Peyer's patch (tissue), 4 donors: ENCODE data around the gene ASB2. TPM values are rescaled to one million over a fixed set of nuclear protein-coding genes. Genes with fewer than 3 reads are reported as not detected.

Experiments used
- DNase-seq, 3 donors: peaks; one replicate each; pipeline ENCODE4 v3.0.0-alpha.2; 2017 to 2019
- H3K27ac ChIP-seq, 4 donors: fragments of 200-600 bp; sonication (generic); one replicate each; pipeline ENCODE4 v1.5.1; 2016 to 2019
- H3K27me3 ChIP-seq, 2 donors: fragments of 200-600 bp; sonication (generic); one replicate each; pipeline ENCODE4 v1.5.1; 2019
- H3K36me3 ChIP-seq, 3 donors: fragments of 200-600 bp; sonication (generic); one replicate each; pipeline ENCODE4 v1.5.1; 2016 to 2019
- H3K4me1 ChIP-seq, 4 donors: fragments of 200-600 bp; sonication (generic); one replicate each; pipeline ENCODE4 v1.5.1; 2016 to 2019
- H3K4me3 ChIP-seq, 4 donors: fragments of 200-600 bp; sonication (generic); 1 replicate in 3 of 4; 2 replicates in 1 of 4; pipeline ENCODE4 v1.5.1; 2016 to 2019; ENCODE audit warnings: mild to moderate bottlenecking in 1 of 4
- H3K9me3 ChIP-seq, 4 donors: fragments of 200-600 bp; sonication (generic); one replicate each; pipeline ENCODE4 v1.5.1; 2016 to 2019; ENCODE audit warnings: mild to moderate bottlenecking in 1 of 4
- POLR2A ChIP-seq, 2 donors: fragments of 450-650 bp; IDR thresholded peaks; one replicate each; pipeline ENCODE4 v1.5.1; 2017; ENCODE audit warnings: antibody characterized with exemption in 2 of 2, mild to moderate bottlenecking in 2 of 2, moderate library complexity in 2 of 2
- total RNA-seq, 4 donors: library from RNA; depleted of rRNA; stranded (reverse); fragments of >200 nt; gene quantifications; one replicate each; pipeline ENCODE4 v1.1.0, GENCODE V29; 2016
- TF ChIP-seq, protein P1 (sequence below), 6 experiments: fragments of 450-650 bp in 4 of 6; fragments of 200-600 bp in 2 of 6; sonication (generic) in 1 of 6; IDR thresholded peaks; one replicate each; pipeline ENCODE4 v1.5.1; 2017 to 2019; ENCODE audit warnings: antibody characterized with exemption in 6 of 6, mild to moderate bottlenecking in 3 of 6, moderate library complexity in 1 of 6

The ASB2 gene
- total RNA-seq, 4 donors from 2014 or later = 3.2 to 32.2 (median 5.4) TPM

DNA sequence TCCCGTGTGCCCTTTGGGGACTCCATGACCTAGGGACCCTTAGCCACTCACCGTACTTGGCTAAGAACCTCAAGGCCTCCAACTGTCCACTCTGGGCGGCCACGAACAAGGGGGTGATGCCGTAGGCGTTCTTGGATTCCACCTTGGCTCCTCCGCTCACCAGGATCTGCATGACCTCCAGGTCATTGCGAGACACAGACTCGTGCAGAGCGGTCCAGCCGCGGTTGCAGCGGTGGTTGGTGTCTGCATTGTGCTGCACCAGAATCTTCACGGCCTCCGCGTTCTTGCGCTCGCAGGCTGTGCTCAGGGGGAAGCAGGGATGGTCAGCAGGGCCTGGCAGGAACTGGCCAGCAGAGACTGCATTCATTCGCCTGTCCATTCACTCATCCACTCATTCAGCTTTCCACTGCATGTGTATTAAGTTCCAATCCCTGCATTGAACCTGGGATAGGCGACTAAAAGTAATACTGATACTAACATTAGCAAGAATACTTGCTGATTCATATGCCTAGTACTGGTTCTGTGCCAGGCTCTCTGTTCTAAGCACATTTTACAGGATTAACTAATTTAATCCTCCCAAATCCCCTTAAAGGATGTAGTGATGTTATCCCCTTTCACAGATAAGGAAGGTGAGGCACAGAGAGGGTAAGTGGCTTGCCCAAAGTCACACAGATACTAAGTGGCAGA lies 25.3 kb downstream of the ASB2 start:
- no peaks in the 10 kb centered on the region for H3K36me3 ChIP-seq
- no peaks in the 10 kb centered on the region for H3K9me3 ChIP-seq
- no peak for TF ChIP-seq POLR2A (IDR thresholded peaks at IDR 0.05)
- TF ChIP-seq, protein P1, sequence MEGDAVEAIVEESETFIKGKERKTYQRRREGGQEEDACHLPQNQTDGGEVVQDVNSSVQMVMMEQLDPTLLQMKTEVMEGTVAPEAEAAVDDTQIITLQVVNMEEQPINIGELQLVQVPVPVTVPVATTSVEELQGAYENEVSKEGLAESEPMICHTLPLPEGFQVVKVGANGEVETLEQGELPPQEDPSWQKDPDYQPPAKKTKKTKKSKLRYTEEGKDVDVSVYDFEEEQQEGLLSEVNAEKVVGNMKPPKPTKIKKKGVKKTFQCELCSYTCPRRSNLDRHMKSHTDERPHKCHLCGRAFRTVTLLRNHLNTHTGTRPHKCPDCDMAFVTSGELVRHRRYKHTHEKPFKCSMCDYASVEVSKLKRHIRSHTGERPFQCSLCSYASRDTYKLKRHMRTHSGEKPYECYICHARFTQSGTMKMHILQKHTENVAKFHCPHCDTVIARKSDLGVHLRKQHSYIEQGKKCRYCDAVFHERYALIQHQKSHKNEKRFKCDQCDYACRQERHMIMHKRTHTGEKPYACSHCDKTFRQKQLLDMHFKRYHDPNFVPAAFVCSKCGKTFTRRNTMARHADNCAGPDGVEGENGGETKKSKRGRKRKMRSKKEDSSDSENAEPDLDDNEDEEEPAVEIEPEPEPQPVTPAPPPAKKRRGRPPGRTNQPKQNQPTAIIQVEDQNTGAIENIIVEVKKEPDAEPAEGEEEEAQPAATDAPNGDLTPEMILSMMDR (IDR thresholded peaks at IDR 0.05) = no peak
- DNase-seq = no peak
- H3K4me3 ChIP-seq = no peak overlapping the region
- H3K27me3 ChIP-seq = no peaks in the 10 kb centered on the region
- peaks cover 0 to 23% (median 10%) of the 10 kb centered on the region in 4 donors for H3K4me1 ChIP-seq
- no peak overlapping the region for H3K27ac ChIP-seq

DNA sequence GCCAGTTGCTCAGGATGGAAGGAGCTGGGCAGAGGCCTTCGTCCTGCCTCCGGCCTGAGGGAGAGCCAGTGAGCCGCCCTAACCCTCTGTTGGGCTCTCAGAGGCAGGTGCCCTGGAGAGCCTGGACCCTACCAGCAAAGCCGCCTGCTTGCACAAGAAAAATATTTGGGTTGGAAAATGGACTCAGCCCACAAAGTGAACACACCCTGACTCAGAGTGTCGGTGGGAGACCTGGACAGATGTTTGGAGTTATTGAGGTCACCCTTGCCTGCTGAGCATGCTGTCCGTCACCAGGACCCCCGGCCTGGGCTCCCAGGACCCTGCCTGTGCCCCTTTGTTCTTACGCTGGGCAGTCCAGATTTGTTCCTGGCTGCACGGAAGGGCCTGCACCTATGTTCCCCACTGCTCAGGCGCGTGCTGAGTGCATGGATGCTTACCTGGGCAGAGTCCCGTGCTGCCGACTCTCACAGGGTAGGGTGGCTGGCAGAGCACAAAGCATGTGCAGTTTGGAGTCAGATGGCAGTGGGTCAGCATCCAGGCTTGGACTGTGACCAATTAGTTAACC lies 26.8 kb downstream of the ASB2 start:
- Histone ChIP-seq H3K27me3 (no peaks in the 10 kb centered on the region), H3K4me1 (peaks cover 0 to 16% (median 7%) of the 10 kb centered on the region in 4 donors), H3K4me3 (no peak overlapping the region), H3K9me3 (no peaks in the 10 kb centered on the region), H3K36me3 (peaks cover 0 to 10% (median 0%) of the 10 kb centered on the region in 3 donors), H3K27ac (no peak overlapping the region)
- DNase-seq = no peak
- TF ChIP-seq, protein P1 (IDR thresholded peaks at IDR 0.05) = no peak
- no peak for TF ChIP-seq POLR2A (IDR thresholded peaks at IDR 0.05)

DNA sequence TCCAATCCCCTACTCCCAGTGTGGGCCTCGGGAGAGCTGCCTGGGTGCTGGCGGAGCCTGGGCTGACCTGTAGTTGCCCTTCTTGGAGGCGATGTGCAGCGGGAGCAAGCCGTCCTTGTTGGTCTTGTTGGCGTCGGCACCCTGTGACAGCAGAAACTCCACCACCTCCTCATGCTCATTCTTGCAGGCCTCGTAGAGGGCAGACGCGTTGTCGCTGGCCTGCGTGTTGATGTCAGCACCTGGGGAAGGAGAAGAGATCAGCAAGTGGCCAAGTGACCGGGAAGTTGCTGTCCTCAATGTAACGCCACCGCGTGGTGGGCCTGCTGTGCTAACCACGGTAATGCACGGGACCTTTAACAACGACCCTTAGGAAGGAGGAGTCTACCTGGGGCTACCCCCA lies 29.1 kb downstream of the ASB2 start:
- peaks cover 0 to 10% (median 0%) of the 10 kb centered on the region in 3 donors for H3K36me3 ChIP-seq
- no peak overlapping the region for H3K27ac ChIP-seq
- H3K4me1 ChIP-seq = peaks cover 0 to 1% (median 0%) of the 10 kb centered on the region in 4 donors
- no peaks in the 10 kb centered on the region for H3K9me3 ChIP-seq
- no peak overlapping the region for H3K4me3 ChIP-seq
- TF ChIP-seq, protein P1 (IDR thresholded peaks at IDR 0.05) = no peak
- TF ChIP-seq POLR2A (IDR thresholded peaks at IDR 0.05) = no peak
- H3K27me3 ChIP-seq = no peaks in the 10 kb centered on the region
- no peak for DNase-seq

DNA sequence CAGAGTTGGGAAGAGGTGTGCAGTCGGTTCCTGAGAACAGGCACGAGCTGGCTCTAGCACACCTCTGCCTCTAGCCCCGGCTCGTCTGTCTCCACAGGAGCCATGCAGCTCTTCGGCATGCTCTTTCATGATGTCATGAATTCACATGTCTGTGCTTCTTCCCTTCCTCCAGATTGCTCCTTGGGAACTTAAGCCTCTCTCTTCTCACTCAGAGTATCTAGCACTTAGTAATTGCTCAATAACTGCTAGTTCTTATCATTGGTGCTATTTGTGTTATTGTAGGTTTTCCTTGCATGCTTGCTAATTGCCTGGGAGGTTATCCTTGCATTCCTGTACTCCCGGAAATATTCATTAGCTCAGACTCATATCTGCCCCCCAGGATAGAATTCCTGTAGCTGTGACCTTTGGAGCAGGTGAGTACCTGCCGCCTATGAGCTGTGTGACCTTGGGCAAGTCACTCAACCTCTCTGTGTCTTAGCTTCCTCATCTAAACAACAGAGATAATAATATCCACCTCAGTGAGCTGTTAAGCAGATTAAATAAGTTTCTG lies 29.8 kb downstream of the ASB2 start:
- Histone ChIP-seq H3K4me1 (no peaks in the 10 kb centered on the region), H3K4me3 (no peak overlapping the region), H3K27me3 (no peaks in the 10 kb centered on the region), H3K27ac (no peak overlapping the region), H3K36me3 (peaks cover 0 to 10% (median 0%) of the 10 kb centered on the region in 3 donors), H3K9me3 (no peaks in the 10 kb centered on the region)
- TF ChIP-seq, protein P1 (IDR thresholded peaks at IDR 0.05) = no peak
- TF ChIP-seq POLR2A (IDR thresholded peaks at IDR 0.05) = no peak
- no peak for DNase-seq

DNA sequence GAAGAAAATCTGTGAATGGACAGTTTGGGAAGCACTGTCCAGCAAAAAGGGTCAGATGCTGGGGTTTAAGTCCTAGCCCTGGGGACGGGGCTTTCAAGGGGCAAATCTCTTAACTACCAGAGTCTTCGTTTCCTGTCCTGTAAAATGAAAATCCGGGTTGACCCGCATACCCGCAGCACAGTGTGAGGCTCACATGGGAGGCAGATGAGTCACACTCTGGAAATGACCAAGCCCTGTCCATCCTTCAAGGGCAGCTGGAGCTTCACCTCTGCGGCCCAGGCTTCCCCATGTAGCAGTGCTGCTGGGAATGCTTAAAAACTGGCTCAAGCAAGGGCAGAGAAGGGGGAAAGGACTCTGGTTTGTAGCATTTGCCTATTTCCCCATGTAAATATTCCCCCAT lies 30.3 kb downstream of the ASB2 start:
- Histone ChIP-seq H3K9me3 (no peaks in the 10 kb centered on the region), H3K27ac (no peak overlapping the region), H3K4me1 (no peaks in the 10 kb centered on the region), H3K4me3 (no peak overlapping the region), H3K36me3 (peaks cover 0 to 10% (median 0%) of the 10 kb centered on the region in 3 donors), H3K27me3 (no peaks in the 10 kb centered on the region)
- no peak for DNase-seq
- TF ChIP-seq, protein P1 (IDR thresholded peaks at IDR 0.05) = no peak
- TF ChIP-seq POLR2A (IDR thresholded peaks at IDR 0.05) = no peak
